ENCODE results near the gene CEMIP. TPM values are rescaled to one million over a fixed set of nuclear protein-coding genes. Genes with fewer than 3 reads are reported as not detected.

The CEMIP gene
- total and polyA plus RNA-seq, 2 of the 8 experiments (the other 6 are each of a cell fraction or from before 2014, with no cell fraction given) = 0.11 to 0.60 TPM

DNA sequence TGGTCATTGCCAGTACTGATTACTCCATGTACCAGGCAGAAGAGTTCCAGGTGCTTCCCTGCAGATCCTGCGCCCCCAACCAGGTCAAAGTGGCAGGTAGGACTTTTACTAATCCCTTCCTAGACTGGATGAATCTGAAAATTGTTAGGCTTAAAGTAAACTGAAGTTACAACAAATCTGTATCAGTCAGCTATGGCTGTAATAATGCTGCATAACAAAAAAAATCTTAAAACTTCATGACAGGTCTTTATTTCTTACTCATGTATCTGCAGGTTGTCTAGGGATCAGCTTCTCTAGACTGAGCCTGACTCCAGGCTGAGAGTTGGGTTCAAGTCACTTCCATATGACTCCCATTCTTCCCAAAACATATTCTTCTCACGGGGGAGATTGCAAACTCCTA lies 116.8 kb downstream of the CEMIP start:
- Histone ChIP-seq H4K91ac (replicated peaks; ENCODE audit: insufficient read length, low read length) (no peak overlapping the region), H3K9me3 (ENCODE audit: insufficient read depth in 2 of 2, low read depth in 1 of 2, low read length in 1 of 2) (peaks cover 0 to 5% of the 10 kb centered on the region in 2 experiments; a peak in 1 of 4 replicates), H4K20me1 (replicated peaks in 1 of 2; ENCODE audit: control insufficient read depth in 1 of 2, insufficient read depth in 2 of 2, low read length in 2 of 2) (no peaks in the 10 kb centered on the region), H3K79me2 (ENCODE audit: control insufficient read depth in 1 of 2, insufficient read depth in 2 of 2, low read length in 2 of 2) (no peaks in the 10 kb centered on the region), H3K18ac (ENCODE audit: extremely low read depth, low read length) (no peak overlapping the region), H2BK15ac (ENCODE audit: low read length) (no peak overlapping the region), H2BK20ac (ENCODE audit: low read length) (no peak overlapping the region), H2BK5ac (ENCODE audit: low read depth, low read length) (no peak overlapping the region), H3K36me3 (ENCODE audit: control insufficient read depth in 2 of 4, insufficient read depth in 4 of 4, low read length in 3 of 4) (0 out of 8 replicates have a peak, but pooled peaks cover 0 to 3% (median 0%) of the 10 kb centered on the region in 4 experiments), H3K4ac (replicated peaks; ENCODE audit: insufficient read length, low read depth, low read length) (no peak overlapping the region), H3K23ac (ENCODE audit: insufficient read length) (no peak overlapping the region), H4K8ac (ENCODE audit: extremely low read depth, insufficient read depth, low read length) (no peak overlapping the region), H3K4me1 (replicated peaks in 1 of 4; ENCODE audit: control insufficient read depth in 3 of 4, insufficient read depth in 4 of 4, low read length in 3 of 4) (no peaks in the 10 kb centered on the region), H3K4me2 (ENCODE audit: insufficient read depth in 1 of 2, low read depth in 2 of 2, low read length in 2 of 2) (no peak overlapping the region), H3K23me2 (ENCODE audit: low read depth, low read length) (no peaks in the 10 kb centered on the region; the same call in 1 of the 2 replicates), H2AFZ (ENCODE audit: low read length) (no peak overlapping the region), H3K56ac (replicated peaks; ENCODE audit: insufficient read length, low read depth, low read length) (no peak overlapping the region), H3K9ac (replicated peaks in 1 of 4; ENCODE audit: extremely low read depth in 1 of 4, low read depth in 3 of 4, low read length in 3 of 4) (no peak overlapping the region), H2BK120ac (replicated peaks; ENCODE audit: low read depth, low read length) (no peak overlapping the region), H3K14ac (ENCODE audit: insufficient read length) (no peak overlapping the region), H3K79me1 (ENCODE audit: low read depth, low read length) (no peaks in the 10 kb centered on the region), H3K4me3 (ENCODE audit: extremely low read depth in 1 of 4, insufficient read depth in 2 of 4, low read depth in 3 of 4, low read length in 4 of 4) (no peak overlapping the region), H4K5ac (ENCODE audit: insufficient read length, low read depth, low read length) (no peak overlapping the region), H3K27ac (ENCODE audit: low read depth, low read length) (no peak overlapping the region), H2AK5ac (ENCODE audit: low read depth, low read length) (no peak overlapping the region), H3K27me3 (replicated peaks in 1 of 4; ENCODE audit: control insufficient read depth in 3 of 4, extremely low read depth in 1 of 4, insufficient read depth in 3 of 4, low read length in 3 of 4) (0 out of 7 replicates have a peak, but pooled peaks cover 0 to 2% (median 0%) of the 10 kb centered on the region in 4 experiments), H2BK12ac (ENCODE audit: low read depth, low read length) (no peak overlapping the region)
- CTCF ChIA-PET (ENCODE audit: partially characterized antibody) = interaction anchor here (0.7 to 0.9 kb wide), 2 partner anchors 16 to 18 kb away, joined by 3 read pairs; no protein-coding TSS in a partner anchor
- FAIRE-seq (no peak), DNase-seq (ENCODE audit: low read depth in 1 of 2, low spot score in 2 of 2) (no peak)
- POLR2A ChIA-PET (ENCODE audit: partially characterized antibody) = no interaction called here
- WGBS, 2 experiments (ENCODE audit: extremely low coverage in 1 of 2, insufficient coverage in 1 of 2, insufficient read length in 1 of 2, insufficient replicate concordance in 2 of 2, low coverage in 1 of 2, low lambda C conversion rate in 2 of 2, missing lambda C conversion rate in 1 of 2) = 92% methylated on average over 2 of the region's 2 CpGs; no CpG with 5 or more reads in 1 of the 2 experiments
- TF ChIP-seq CHD1 (IDR thresholded peaks at IDR 0.05; ENCODE audit: low read depth, low read length) (no peak), SUZ12 (IDR thresholded peaks at IDR 0.05; ENCODE audit: low read length) (no peak), GABPA (IDR thresholded peaks at IDR 0.05; ENCODE audit: borderline replicate concordance, insufficient read depth, low read length) (no peak), KDM1A (IDR thresholded peaks at IDR 0.05; ENCODE audit: borderline replicate concordance, low read length) (no peak), POLR2AphosphoS5 (IDR thresholded peaks at IDR 0.05; ENCODE audit: low read depth, low read length) (no peak), CBX5 (IDR thresholded peaks at IDR 0.05; ENCODE audit: low read depth, low read length) (no peak), TAF1 (IDR thresholded peaks at IDR 0.05; ENCODE audit: low read depth, low read length) (no peak), MAFK (IDR thresholded peaks at IDR 0.05; ENCODE audit: low read depth, low read length) (no peak), CHD2 (IDR thresholded peaks at IDR 0.05; ENCODE audit: low read length) (no peak)
